ENCODE results near the gene PREX1. TPM values are rescaled to one million over a fixed set of nuclear protein-coding genes. Genes with fewer than 3 reads are reported as not detected.

The PREX1 gene
- total and polyA plus RNA-seq, 9 donors, result 3.8 to 13.6 (median 6.7) TPM

GRCh38 chr20:48721324-48722001 lies 106.3 kb downstream of the PREX1 start:
- WGBS, 3 donors, result 86 to 92% (median 88%) methylated on average over 9 of the region's 9 CpGs
- no peak for TF ChIP-seq EP300 (IDR thresholded peaks at IDR 0.05)
- H3K4me3 ChIP-seq, result no peak overlapping the region

GRCh38 chr20:48720256-48720985 lies 107.4 kb downstream of the PREX1 start:
- 92 to 94% (median 92%) methylated on average over 13 of the region's 13 CpGs for whole genome bisulfite sequencing, 3 donors
- H3K36me3 ChIP-seq, result no peaks in the 10 kb centered on the region
- H3K4me1 ChIP-seq (ENCODE audit: insufficient read depth), result peaks cover 6% of the 10 kb centered on the region
- no peaks in the 10 kb centered on the region for H3K27me3 ChIP-seq
- TF ChIP-seq EP300 (IDR thresholded peaks at IDR 0.05), result no peak
- no peak for TF ChIP-seq POLR2A (IDR thresholded peaks at IDR 0.05)
- TF ChIP-seq CTCF (IDR thresholded peaks at IDR 0.05), result no peak
- DNase-seq, result no peak
- H3K27ac ChIP-seq, result no peak overlapping the region
- no peak overlapping the region for H3K4me3 ChIP-seq
- intact Hi-C loops (cut with DNase I), result no loop called here
- no peaks in the 10 kb centered on the region for H3K9me3 ChIP-seq

More at GRCh38 chr20:48721324-48722001, 106.3 kb downstream of the PREX1 start:
- Histone ChIP-seq H3K4me1 (ENCODE audit: insufficient read depth) (peaks cover 6% of the 10 kb centered on the region), H3K9me3 (no peaks in the 10 kb centered on the region), H3K36me3 (no peaks in the 10 kb centered on the region), H3K27ac (no peak overlapping the region), H3K27me3 (no peaks in the 10 kb centered on the region)
- no peak for DNase-seq
- intact Hi-C loops (cut with DNase I), result no loop called here

GRCh38 chr20:48719598-48720255 lies 108.1 kb downstream of the PREX1 start:
- intact Hi-C loops (cut with DNase I), result no loop called here
- TF ChIP-seq POLR2A (IDR thresholded peaks at IDR 0.05) (no peak), CTCF (IDR thresholded peaks at IDR 0.05) (no peak), EP300 (IDR thresholded peaks at IDR 0.05) (no peak)
- Histone ChIP-seq H3K27me3 (no peaks in the 10 kb centered on the region), H3K9me3 (no peaks in the 10 kb centered on the region), H3K4me1 (ENCODE audit: insufficient read depth) (peaks cover 6% of the 10 kb centered on the region), H3K36me3 (no peaks in the 10 kb centered on the region), H3K4me3 (no peak overlapping the region), H3K27ac (no peak overlapping the region)
- WGBS, 3 donors, result 94 to 98% (median 97%) methylated on average over 4 of the region's 4 CpGs
- no peak for DNase-seq

GRCh38 chr20:48718786-48719578 lies 108.8 kb downstream of the PREX1 start:
- Histone ChIP-seq H3K27me3 (no peaks in the 10 kb centered on the region), H3K4me3 (no peak overlapping the region), H3K9me3 (no peaks in the 10 kb centered on the region), H3K27ac (no peak overlapping the region), H3K36me3 (no peaks in the 10 kb centered on the region), H3K4me1 (ENCODE audit: insufficient read depth) (peaks cover 6% of the 10 kb centered on the region)
- no peak for TF ChIP-seq EP300 (IDR thresholded peaks at IDR 0.05)
- no peak for TF ChIP-seq CTCF (IDR thresholded peaks at IDR 0.05)
- 89 to 92% (median 91%) methylated on average over 8 of the region's 8 CpGs for WGBS, 3 donors
- intact Hi-C loops (cut with DNase I), result no loop called here
- DNase-seq, result no peak

Data from ovary (tissue), 9 donors.